ENCODE data around the gene BICD1.

DNA sequence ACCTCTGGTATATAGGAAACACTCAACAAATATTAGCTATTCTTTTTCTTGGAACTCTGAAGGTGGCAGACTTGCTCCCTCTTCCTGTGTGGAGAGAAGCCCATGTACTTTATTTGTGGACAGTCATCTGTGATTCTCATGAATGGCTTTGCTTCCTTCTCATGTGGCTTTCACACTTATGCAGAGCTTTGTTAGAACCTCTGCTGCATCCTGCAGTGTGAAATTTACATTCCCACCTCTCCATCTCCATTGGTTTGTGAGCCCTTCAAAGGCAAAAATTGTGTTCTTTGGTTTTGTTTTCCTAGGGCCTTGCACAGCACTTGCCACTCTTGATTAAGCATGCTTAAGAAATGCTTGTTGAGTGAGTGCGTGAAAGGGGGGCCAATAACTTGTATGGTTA is 51.9 kb downstream of the BICD1 start:
- TF ChIP-seq, protein P1, sequence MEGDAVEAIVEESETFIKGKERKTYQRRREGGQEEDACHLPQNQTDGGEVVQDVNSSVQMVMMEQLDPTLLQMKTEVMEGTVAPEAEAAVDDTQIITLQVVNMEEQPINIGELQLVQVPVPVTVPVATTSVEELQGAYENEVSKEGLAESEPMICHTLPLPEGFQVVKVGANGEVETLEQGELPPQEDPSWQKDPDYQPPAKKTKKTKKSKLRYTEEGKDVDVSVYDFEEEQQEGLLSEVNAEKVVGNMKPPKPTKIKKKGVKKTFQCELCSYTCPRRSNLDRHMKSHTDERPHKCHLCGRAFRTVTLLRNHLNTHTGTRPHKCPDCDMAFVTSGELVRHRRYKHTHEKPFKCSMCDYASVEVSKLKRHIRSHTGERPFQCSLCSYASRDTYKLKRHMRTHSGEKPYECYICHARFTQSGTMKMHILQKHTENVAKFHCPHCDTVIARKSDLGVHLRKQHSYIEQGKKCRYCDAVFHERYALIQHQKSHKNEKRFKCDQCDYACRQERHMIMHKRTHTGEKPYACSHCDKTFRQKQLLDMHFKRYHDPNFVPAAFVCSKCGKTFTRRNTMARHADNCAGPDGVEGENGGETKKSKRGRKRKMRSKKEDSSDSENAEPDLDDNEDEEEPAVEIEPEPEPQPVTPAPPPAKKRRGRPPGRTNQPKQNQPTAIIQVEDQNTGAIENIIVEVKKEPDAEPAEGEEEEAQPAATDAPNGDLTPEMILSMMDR (IDR thresholded peaks at IDR 0.05; ENCODE audit: low read depth, low read length, missing input control) = no peak
- TF ChIP-seq RAD21 (IDR thresholded peaks at IDR 0.05) = no peak
- TF ChIP-seq, protein P2, sequence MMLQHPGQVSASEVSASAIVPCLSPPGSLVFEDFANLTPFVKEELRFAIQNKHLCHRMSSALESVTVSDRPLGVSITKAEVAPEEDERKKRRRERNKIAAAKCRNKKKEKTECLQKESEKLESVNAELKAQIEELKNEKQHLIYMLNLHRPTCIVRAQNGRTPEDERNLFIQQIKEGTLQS (IDR thresholded peaks at IDR 0.05) = no peak
